Gastroesophageal sphincter (tissue), 4 donors: ENCODE data around the gene C6orf47. TPM values are rescaled to one million over a fixed set of nuclear protein-coding genes. Genes with fewer than 3 reads are reported as not detected.

ENCODE experiments used
- ATAC-seq: fragments of 150-250 bp; one replicate; pipeline ENCODE4 v1.9.1; 2016; ENCODE audit warnings: mild to moderate bottlenecking, moderate library complexity
- H3K27ac ChIP-seq, 4 donors: fragments of 200-600 bp; sonication (generic) in 3 of 4; 1 replicate in 3 of 4; 2 replicates in 1 of 4; pipeline ENCODE4 v1.5.1; 2016 to 2019
- H3K27me3 ChIP-seq: fragments of 200-600 bp; sonication (generic); one replicate; pipeline ENCODE4 v1.5.1; 2019
- H3K36me3 ChIP-seq, 2 donors: fragments of 200-600 bp; sonication (generic); one replicate each; pipeline ENCODE4 v1.5.1; 2019; ENCODE audit warnings: control low read depth in 1 of 2
- H3K4me1 ChIP-seq, 3 donors: fragments of 200-600 bp; sonication (generic); 1 replicate in 2 of 3; 2 replicates in 1 of 3; pipeline ENCODE4 v1.5.1; 2016 to 2019; ENCODE audit warnings: control low read depth in 2 of 3
- H3K4me3 ChIP-seq, 2 donors: fragments of 200-600 bp; sonication (generic); one replicate each; pipeline ENCODE4 v1.5.1; 2019; ENCODE audit warnings: mild to moderate bottlenecking in 1 of 2, moderate library complexity in 1 of 2
- H3K9me3 ChIP-seq, 3 donors: fragments of 200-600 bp; sonication (generic); one replicate each; pipeline ENCODE4 v1.5.1; 2017 to 2019; ENCODE audit warnings: control low read depth in 2 of 3
- CTCF ChIP-seq, 4 experiments: fragments of 200-600 bp in 2 of 4; fragments of 450-650 bp in 2 of 4; sonication (generic) in 1 of 4; IDR thresholded peaks; one replicate each; pipeline ENCODE4 v1.5.1; 2017 to 2019; ENCODE audit warnings: antibody characterized with exemption in 4 of 4, mild to moderate bottlenecking in 2 of 4, moderate library complexity in 2 of 4
- EP300 ChIP-seq: sonication (generic); formaldehyde crosslinking; IDR thresholded peaks from one replicate; pipeline ENCODE4 v1.6.1; 2017; ENCODE audit warnings: antibody characterized with exemption, mild to moderate bottlenecking
- POLR2A ChIP-seq, 2 donors: fragments of 450-650 bp; IDR thresholded peaks; one replicate each; pipeline ENCODE4 v1.6.1; 2017; ENCODE audit warnings: antibody characterized with exemption in 2 of 2, mild to moderate bottlenecking in 2 of 2, moderate library complexity in 1 of 2
- POLR2AphosphoS5 ChIP-seq: sonication (generic); formaldehyde crosslinking; IDR thresholded peaks from one replicate; pipeline ENCODE4 v1.6.1; 2017; ENCODE audit warnings: antibody characterized with exemption
- WGBS, 2 donors: methylation state at CpG; one replicate each; pipeline ENCODE4 v1.1.5; 2018; ENCODE audit warnings: low coverage in 1 of 2; 5-methylcytosine and 5-hydroxymethylcytosine counted together
- total RNA-seq, 4 donors: library from RNA; depleted of rRNA; stranded (reverse); fragments of >200 nt; gene quantifications; one replicate each; pipeline ENCODE4 v1.1.0, GENCODE V29; 2016

Gene C6orf47
- total RNA-seq, 4 donors from 2014 or later, result 30.0 to 40.0 (median 36.1) TPM

- Histone ChIP-seq H3K36me3 (peaks cover 0 to 54% of the 10 kb centered on the region in 2 donors), H3K4me3 (peak overlapping the region; percentile 52 to 83), H3K9me3 (no peaks in the 10 kb centered on the region), H3K4me1 (peaks cover 0 to 57% (median 16%) of the 10 kb centered on the region in 3 donors), H3K27me3 (no peaks in the 10 kb centered on the region), H3K27ac (peak overlapping the region; percentile 84 to 99 (median 97))
- ATAC-seq, result peak; percentile 75
- TF ChIP-seq CTCF (IDR thresholded peaks at IDR 0.05) (no peak), POLR2AphosphoS5 (peak; percentile 26)
- 2 to 5% methylated on average over 14 to 16 of the region's 29 CpGs for WGBS, 2 donors
Observed at GRCh38 chr6:31651602-31652191, 8.9 kb downstream of the C6orf47 start.

- WGBS, 2 donors, result 90 to 93% methylated on average over 2 to 5 of the region's 9 CpGs
- peaks cover 0 to 15% (median 0%) of the 10 kb centered on the region in 3 donors for H3K4me1 ChIP-seq
- ATAC-seq, result no peak
- TF ChIP-seq CTCF (IDR thresholded peaks at IDR 0.05) (no peak), POLR2AphosphoS5 (no peak), POLR2A (IDR thresholded peaks at IDR 0.05) (no peak), EP300 (no peak)
- H3K4me3 ChIP-seq, result no peak overlapping the region
- no peak overlapping the region for H3K27ac ChIP-seq
- peaks cover 0 to 99% of the 10 kb centered on the region in 2 donors for H3K36me3 ChIP-seq
- H3K9me3 ChIP-seq, result no peaks in the 10 kb centered on the region
- H3K27me3 ChIP-seq, result no peaks in the 10 kb centered on the region
Observed at GRCh38 chr6:31645325-31645724, 15.3 kb downstream of the C6orf47 start.

- no peak for ATAC-seq
- TF ChIP-seq CTCF (IDR thresholded peaks at IDR 0.05) (no peak), EP300 (no peak), POLR2A (IDR thresholded peaks at IDR 0.05) (no peak), POLR2AphosphoS5 (no peak)
- Histone ChIP-seq H3K36me3 (peaks cover 0 to 100% of the 10 kb centered on the region in 2 donors), H3K27me3 (no peaks in the 10 kb centered on the region), H3K27ac (no peak overlapping the region), H3K4me3 (no peak overlapping the region), H3K9me3 (no peaks in the 10 kb centered on the region), H3K4me1 (peaks cover 0 to 1% (median 0%) of the 10 kb centered on the region in 3 donors)
- WGBS, 2 donors, result 40% methylated on average over 1 of the region's 17 CpGs; no CpG with 5 or more reads in 1 of the 2 donors
Observed at GRCh38 chr6:31643818-31644454, 16.6 kb downstream of the C6orf47 start.

- WGBS, 2 donors, result 80 to 90% methylated on average over 1 to 2 of the region's 6 CpGs
- H3K4me1 ChIP-seq, result no peaks in the 10 kb centered on the region
- TF ChIP-seq POLR2AphosphoS5, result no peak
- TF ChIP-seq POLR2A (IDR thresholded peaks at IDR 0.05), result no peak
- TF ChIP-seq EP300, result no peak
- TF ChIP-seq CTCF (IDR thresholded peaks at IDR 0.05), result no peak
- H3K27ac ChIP-seq, result no peak overlapping the region
- H3K4me3 ChIP-seq, result no peak overlapping the region
- ATAC-seq, result no peak
- peaks cover 0 to 100% of the 10 kb centered on the region in 2 donors for H3K36me3 ChIP-seq
- no peaks in the 10 kb centered on the region for H3K27me3 ChIP-seq
- H3K9me3 ChIP-seq, result no peaks in the 10 kb centered on the region
Observed at GRCh38 chr6:31642798-31643570, 17.6 kb downstream of the C6orf47 start.
